ENCODE data around the gene LRRC8C.

The LRRC8C gene

GRCh38 chr1:89698020-89698560 lies 65.2 kb downstream of the LRRC8C start:
- in situ Hi-C loops (cut with HindIII; ENCODE audit: low sequenced_read_pairs), result no loop called here
- no peak for TF ChIP-seq CTCF (IDR thresholded peaks at IDR 0.05; ENCODE audit: low read depth, low read length)
- no peak overlapping the region for H3K4me3 ChIP-seq (ENCODE audit: low read depth, low read length)
- no peak for DNase-seq (ENCODE audit: low read depth, low spot score)

- TF ChIP-seq CTCF (IDR thresholded peaks at IDR 0.05; ENCODE audit: low read depth, low read length), result no peak
- H3K4me3 ChIP-seq (ENCODE audit: low read depth, low read length), result no peak overlapping the region
- DNase-seq (ENCODE audit: low read depth, low spot score), result no peak
- in situ Hi-C loops (cut with HindIII; ENCODE audit: low sequenced_read_pairs), result no loop called here
These were observed 65.7 kb downstream of the LRRC8C start for GRCh38 chr1:89698624-89699023.

- H3K4me3 ChIP-seq (ENCODE audit: low read depth, low read length), result no peak overlapping the region
- TF ChIP-seq CTCF (IDR thresholded peaks at IDR 0.05; ENCODE audit: low read depth, low read length), result no peak
- in situ Hi-C loops (cut with HindIII; ENCODE audit: low sequenced_read_pairs), result no loop called here
- DNase-seq (ENCODE audit: low read depth, low spot score), result no peak
These were observed 66.6 kb downstream of the LRRC8C start for GRCh38 chr1:89699451-89699986.

- DNase-seq (ENCODE audit: low read depth, low spot score), result peak; percentile 63
- TF ChIP-seq CTCF (IDR thresholded peaks at IDR 0.05; ENCODE audit: low read depth, low read length), result no peak
- no peak overlapping the region for H3K4me3 ChIP-seq (ENCODE audit: low read depth, low read length)
- in situ Hi-C loops (cut with HindIII; ENCODE audit: low sequenced_read_pairs), result no loop called here
These were observed 68.9 kb downstream of the LRRC8C start for GRCh38 chr1:89701746-89702241.

- DNase-seq (ENCODE audit: low read depth, low spot score), result no peak
- H3K4me3 ChIP-seq (ENCODE audit: low read depth, low read length), result no peak overlapping the region
- no peak for TF ChIP-seq CTCF (IDR thresholded peaks at IDR 0.05; ENCODE audit: low read depth, low read length)
- in situ Hi-C loops (cut with HindIII; ENCODE audit: low sequenced_read_pairs), result no loop called here
These were observed 69.7 kb downstream of the LRRC8C start for GRCh38 chr1:89702520-89703045.

GRCh38 chr1:89703469-89703868 lies 70.5 kb downstream of the LRRC8C start:
- TF ChIP-seq CTCF (IDR thresholded peaks at IDR 0.05; ENCODE audit: low read depth, low read length), result no peak
- no peak overlapping the region for H3K4me3 ChIP-seq (ENCODE audit: low read depth, low read length)
- in situ Hi-C loops (cut with HindIII; ENCODE audit: low sequenced_read_pairs), result no loop called here
- DNase-seq (ENCODE audit: low read depth, low spot score), result no peak
